ENCODE data around the gene DNAI2.

DNAI2 gene

GRCh38 chr17:74239172-74239571, 34.9 kb upstream of the DNAI2 start:
- no peak for DNase-seq
- Histone ChIP-seq H3K9me3 (ENCODE audit: insufficient read depth, low read length, severe bottlenecking) (no peaks in the 10 kb centered on the region), H2AFZ (ENCODE audit: low read depth, low read length) (no peak overlapping the region), H3K79me2 (ENCODE audit: insufficient read depth, low read length) (no peaks in the 10 kb centered on the region), H3K4me1 (ENCODE audit: insufficient read depth, low read length) (no peaks in the 10 kb centered on the region), H3K9ac (ENCODE audit: low read depth, low read length) (no peak overlapping the region), H3K4me2 (ENCODE audit: insufficient read depth, low read length) (no peak overlapping the region), H3K4me3 (ENCODE audit: low read depth in 1 of 2, low read length in 2 of 2) (no peak overlapping the region), H3K36me3 (ENCODE audit: insufficient read depth, low read length) (no peaks in the 10 kb centered on the region), H3K27me3 (ENCODE audit: insufficient read depth, low read length, poor library complexity) (no peaks in the 10 kb centered on the region), H3K27ac (ENCODE audit: low read length) (no peak overlapping the region), H4K20me1 (ENCODE audit: insufficient read depth, low read length) (no peaks in the 10 kb centered on the region)
- TF ChIP-seq CTCF (IDR thresholded peaks at IDR 0.05; ENCODE audit: borderline replicate concordance, extremely low read depth, low read length, poor library complexity, severe bottlenecking) (no peak), EZH2 (IDR thresholded peaks at IDR 0.05; ENCODE audit: borderline replicate concordance, low read depth, low read length, severe bottlenecking) (no peak)
- ATAC-seq (ENCODE audit: insufficient read depth, low read depth): no peak

- Histone ChIP-seq H3K9ac (ENCODE audit: low read depth, low read length) (no peak overlapping the region), H3K4me2 (ENCODE audit: insufficient read depth, low read length) (no peak overlapping the region), H3K9me3 (ENCODE audit: insufficient read depth, low read length, severe bottlenecking) (no peaks in the 10 kb centered on the region), H2AFZ (ENCODE audit: low read depth, low read length) (no peak overlapping the region), H4K20me1 (ENCODE audit: insufficient read depth, low read length) (no peaks in the 10 kb centered on the region), H3K4me1 (ENCODE audit: insufficient read depth, low read length) (no peaks in the 10 kb centered on the region), H3K27ac (ENCODE audit: low read length) (no peak overlapping the region), H3K79me2 (ENCODE audit: insufficient read depth, low read length) (no peaks in the 10 kb centered on the region), H3K27me3 (ENCODE audit: insufficient read depth, low read length, poor library complexity) (no peaks in the 10 kb centered on the region), H3K4me3 (ENCODE audit: low read depth in 1 of 2, low read length in 2 of 2) (no peak overlapping the region), H3K36me3 (ENCODE audit: insufficient read depth, low read length) (no peaks in the 10 kb centered on the region)
- TF ChIP-seq CTCF (IDR thresholded peaks at IDR 0.05; ENCODE audit: borderline replicate concordance, extremely low read depth, low read length, poor library complexity, severe bottlenecking) (no peak), EZH2 (IDR thresholded peaks at IDR 0.05; ENCODE audit: borderline replicate concordance, low read depth, low read length, severe bottlenecking) (no peak)
- ATAC-seq (ENCODE audit: insufficient read depth, low read depth) (no peak), DNase-seq (no peak)
These were observed 33.3 kb upstream of the DNAI2 start for GRCh38 chr17:74240618-74241205.

- Histone ChIP-seq H3K79me2 (ENCODE audit: insufficient read depth, low read length) (no peaks in the 10 kb centered on the region), H3K9ac (ENCODE audit: low read depth, low read length) (no peak overlapping the region), H3K27ac (ENCODE audit: low read length) (no peak overlapping the region), H3K27me3 (ENCODE audit: insufficient read depth, low read length, poor library complexity) (no peaks in the 10 kb centered on the region), H3K36me3 (ENCODE audit: insufficient read depth, low read length) (no peaks in the 10 kb centered on the region), H3K4me1 (ENCODE audit: insufficient read depth, low read length) (no peaks in the 10 kb centered on the region), H3K9me3 (ENCODE audit: insufficient read depth, low read length, severe bottlenecking) (no peaks in the 10 kb centered on the region), H3K4me2 (ENCODE audit: insufficient read depth, low read length) (no peak overlapping the region), H3K4me3 (ENCODE audit: low read depth in 1 of 2, low read length in 2 of 2) (no peak overlapping the region), H4K20me1 (ENCODE audit: insufficient read depth, low read length) (no peaks in the 10 kb centered on the region), H2AFZ (ENCODE audit: low read depth, low read length) (no peak overlapping the region)
- DNase-seq (no peak), ATAC-seq (ENCODE audit: insufficient read depth, low read depth) (no peak)
- TF ChIP-seq CTCF (IDR thresholded peaks at IDR 0.05; ENCODE audit: borderline replicate concordance, extremely low read depth, low read length, poor library complexity, severe bottlenecking): no peak
- TF ChIP-seq EZH2 (IDR thresholded peaks at IDR 0.05; ENCODE audit: borderline replicate concordance, low read depth, low read length, severe bottlenecking): no peak
These were observed 32.6 kb upstream of the DNAI2 start for GRCh38 chr17:74241431-74241830.

GRCh38 chr17:74241847-74242246, 32.2 kb upstream of the DNAI2 start:
- Histone ChIP-seq H3K9me3 (ENCODE audit: insufficient read depth, low read length, severe bottlenecking) (no peaks in the 10 kb centered on the region), H3K27me3 (ENCODE audit: insufficient read depth, low read length, poor library complexity) (no peaks in the 10 kb centered on the region), H3K36me3 (ENCODE audit: insufficient read depth, low read length) (no peaks in the 10 kb centered on the region), H3K4me2 (ENCODE audit: insufficient read depth, low read length) (no peak overlapping the region), H3K27ac (ENCODE audit: low read length) (no peak overlapping the region), H3K79me2 (ENCODE audit: insufficient read depth, low read length) (no peaks in the 10 kb centered on the region), H3K4me3 (ENCODE audit: low read depth in 1 of 2, low read length in 2 of 2) (no peak overlapping the region), H4K20me1 (ENCODE audit: insufficient read depth, low read length) (no peaks in the 10 kb centered on the region), H3K9ac (ENCODE audit: low read depth, low read length) (no peak overlapping the region), H2AFZ (ENCODE audit: low read depth, low read length) (no peak overlapping the region), H3K4me1 (ENCODE audit: insufficient read depth, low read length) (no peaks in the 10 kb centered on the region)
- no peak for DNase-seq
- TF ChIP-seq EZH2 (IDR thresholded peaks at IDR 0.05; ENCODE audit: borderline replicate concordance, low read depth, low read length, severe bottlenecking) (no peak), CTCF (IDR thresholded peaks at IDR 0.05; ENCODE audit: borderline replicate concordance, extremely low read depth, low read length, poor library complexity, severe bottlenecking) (no peak)
- ATAC-seq (ENCODE audit: insufficient read depth, low read depth): no peak

Measured in DND-41 (cell line).